ENCODE results near the gene BRD1.
"Not testable (repeated sequence)": the region's sequence is repeated elsewhere in the genome, so short reads cannot be mapped to it uniquely, and the experiment has no call there.

BRD1 gene

GRCh38 chr22:49767355-49768062 lies 60.2 kb downstream of the BRD1 start:
- DNase-seq = peak; percentile 83 to 88 (median 86)

DNA sequence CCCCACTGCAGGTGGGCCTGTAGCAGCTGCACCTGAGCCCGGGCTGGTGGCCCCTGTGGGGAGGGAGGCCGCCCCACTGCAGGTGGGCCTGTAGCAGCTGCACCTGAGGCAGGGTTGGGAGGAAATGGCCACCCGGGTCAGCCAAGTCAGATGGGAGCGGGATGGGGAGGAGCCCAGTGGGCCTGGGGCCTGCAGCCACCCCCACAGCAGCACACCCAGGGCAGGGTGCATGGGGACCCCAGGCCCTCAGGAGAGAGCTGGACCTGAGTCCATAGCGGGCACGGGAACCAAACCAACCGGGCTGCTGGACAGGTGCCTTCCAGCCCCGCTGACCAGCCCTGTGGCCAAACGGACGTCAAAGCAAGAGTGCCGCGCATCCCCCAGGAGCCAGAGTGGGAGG lies 61.7 kb downstream of the BRD1 start:
- DNase-seq = no peak

GRCh38 chr22:49765091-49765771 lies 62.4 kb downstream of the BRD1 start:
- DNase-seq = no peak

GRCh38 chr22:49764127-49764581 lies 63.5 kb downstream of the BRD1 start:
- no peak for DNase-seq

GRCh38 chr22:49763696-49764095 lies 64.0 kb downstream of the BRD1 start:
- DNase-seq = no peak

DNA sequence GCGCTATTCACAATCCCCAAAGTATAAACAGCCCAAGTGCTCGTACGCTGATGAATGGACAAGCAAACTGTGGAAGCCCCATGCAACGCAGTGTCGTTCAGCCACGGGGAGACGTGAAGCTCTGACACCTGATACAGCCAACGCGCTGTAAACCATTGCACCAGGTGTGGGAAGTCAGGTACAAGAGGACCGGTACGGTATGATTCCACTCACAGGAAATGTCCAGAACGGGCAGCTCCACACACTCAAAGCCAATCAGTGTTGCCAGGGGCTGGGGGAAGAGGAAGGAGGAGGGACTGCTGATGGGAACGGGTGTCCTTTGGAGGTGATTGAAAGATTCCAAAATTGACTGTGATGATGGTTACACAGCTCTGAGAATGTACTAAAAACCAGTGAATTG lies 64.5 kb downstream of the BRD1 start:
- no peak for DNase-seq

GRCh38 chr22:49762571-49762970 lies 65.1 kb downstream of the BRD1 start:
- not testable (repeated sequence) for DNase-seq

GRCh38 chr22:49761836-49762235 lies 65.8 kb downstream of the BRD1 start:
- no peak for DNase-seq

- DNase-seq = peak in 2 of 3 donors; percentile 7 to 14
Measured at GRCh38 chr22:49760630-49761571, 66.8 kb downstream of the BRD1 start.

- DNase-seq = no peak
Measured at GRCh38 chr22:49760280-49760629, 67.4 kb downstream of the BRD1 start.

DNA sequence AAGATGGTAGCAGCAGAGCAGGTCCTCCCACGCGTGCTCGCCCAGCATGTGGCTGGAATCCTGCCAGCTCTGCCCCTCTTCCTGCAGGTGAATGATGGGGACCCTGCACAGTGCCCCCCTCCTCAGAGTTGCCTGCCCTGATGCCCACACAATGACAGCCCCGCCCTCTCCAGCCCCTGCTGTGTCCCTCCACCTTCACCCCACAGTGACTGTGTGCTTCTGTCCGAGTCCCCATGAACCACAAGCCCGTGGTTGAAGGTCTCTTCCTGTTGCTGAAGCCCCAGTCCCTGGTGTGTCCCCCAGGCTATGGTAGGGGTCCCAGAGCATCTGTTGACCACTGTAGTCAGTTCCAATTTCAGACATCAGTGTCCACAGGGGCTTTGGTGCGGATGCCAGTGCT lies 71.0 kb downstream of the BRD1 start:
- no peak for DNase-seq

DNA sequence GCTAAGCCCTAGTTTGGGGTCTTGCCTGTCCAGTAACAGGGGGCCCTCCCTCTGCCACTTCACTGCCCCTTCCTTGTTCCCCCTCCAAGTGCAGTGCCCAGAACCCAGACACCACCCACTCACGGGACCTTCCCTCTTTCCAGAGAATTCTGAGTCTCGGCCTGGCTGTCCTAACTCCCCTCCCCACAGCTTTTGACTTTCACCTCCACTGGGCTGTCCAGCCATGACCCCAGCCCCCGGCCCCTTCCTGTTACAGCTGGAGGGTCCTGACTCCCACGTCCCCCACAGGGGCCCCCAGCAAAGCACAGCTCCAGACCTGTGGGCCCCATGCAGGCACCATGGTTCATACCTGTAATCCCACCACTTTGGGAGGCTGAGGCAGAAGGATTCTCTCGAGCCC lies 71.5 kb downstream of the BRD1 start:
- DNase-seq = no peak

DNA sequence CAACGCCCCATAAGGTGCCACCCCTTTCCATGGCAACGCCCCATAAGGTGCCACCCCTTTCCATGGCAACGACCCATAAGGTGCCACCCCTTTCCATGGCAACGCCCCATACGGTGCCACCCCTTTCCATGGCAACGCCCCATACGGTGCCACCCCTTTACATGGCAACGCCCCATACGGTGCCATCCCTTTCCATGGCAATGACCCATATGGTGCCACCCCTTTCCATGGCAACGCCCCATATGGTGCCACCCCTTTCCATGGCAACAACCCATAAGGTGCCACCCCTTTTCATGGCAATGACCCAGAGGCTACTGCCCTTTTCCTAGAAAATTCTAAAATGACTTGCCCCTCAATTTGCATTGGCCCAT lies 72.1 kb downstream of the BRD1 start:
- no peak for DNase-seq

- DNase-seq = no peak
Measured at GRCh38 chr22:49754696-49755630, 72.7 kb downstream of the BRD1 start.

GRCh38 chr22:49753961-49754695 lies 73.5 kb downstream of the BRD1 start:
- no peak for DNase-seq

GRCh38 chr22:49753276-49753890 lies 74.3 kb downstream of the BRD1 start:
- DNase-seq = no peak

GRCh38 chr22:49752598-49753091 lies 75.0 kb downstream of the BRD1 start:
- DNase-seq = no peak

GRCh38 chr22:49751966-49752597 lies 75.6 kb downstream of the BRD1 start:
- DNase-seq = no peak

DNA sequence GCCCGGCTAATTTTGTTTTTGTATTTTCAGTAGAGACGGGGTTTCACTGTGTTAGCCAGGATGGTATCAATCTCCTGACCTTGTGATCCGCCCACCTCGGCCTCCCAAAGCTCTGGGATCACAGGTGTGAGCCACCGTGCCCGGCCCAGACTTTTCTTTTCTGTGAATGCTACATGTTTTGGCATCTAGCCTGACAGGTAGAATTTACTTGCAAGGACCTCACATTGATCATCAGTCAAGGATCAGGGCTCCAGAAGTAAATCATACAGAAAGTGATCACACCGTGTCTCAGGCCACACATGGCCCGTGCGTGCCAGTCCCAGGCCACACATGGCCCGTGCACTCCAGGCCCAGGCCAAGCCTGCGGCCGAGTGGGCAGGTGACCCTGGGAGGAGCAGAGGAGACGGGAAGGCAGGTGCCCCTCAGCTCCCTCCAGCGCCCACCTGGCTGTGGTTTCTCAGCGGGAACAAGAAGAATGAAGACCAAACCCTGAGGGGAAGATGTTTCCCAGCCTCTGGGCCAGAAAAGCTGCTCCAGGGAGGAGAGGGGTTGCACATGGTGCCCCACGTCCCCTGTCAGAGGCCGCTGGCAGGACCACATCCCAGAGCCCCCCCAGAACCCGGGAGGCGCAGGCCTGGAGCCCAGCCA lies 76.2 kb downstream of the BRD1 start:
- DNase-seq = no peak

All from suppressor macrophage treated with lipopolysaccharide for 1 hour (primary cell).